Neural cell (in vitro differentiated cells): ENCODE results near the gene RDH11. TPM values are rescaled to one million over a fixed set of nuclear protein-coding genes. Genes with fewer than 3 reads are reported as not detected.

ENCODE experiments used
- H2AFZ ChIP-seq: fragments of 200-600, 300-800 bp; sonication (generic), shearing (Covaris generic); 2 replicates; pipeline ENCODE4 v1.6.0; 2014; ENCODE audit warnings: low read depth, mild to moderate bottlenecking, antibody characterized with exemption, low read length, moderate library complexity
- H3F3A ChIP-seq: fragments of 200-600 bp; shearing (Covaris generic); 2 replicates; pipeline ENCODE4 v1.6.1; 2016; ENCODE audit warnings: mild to moderate bottlenecking, moderate library complexity, mixed read lengths, antibody characterized with exemption, low read length; ENCODE audit not compliant: insufficient read depth, poor library complexity, severe bottlenecking
- H3K27ac ChIP-seq: fragments of 200-600, 300-800 bp; sonication (generic), shearing (Covaris generic); 2 replicates; pipeline ENCODE4 v1.5.1; 2014; ENCODE audit warnings: mild to moderate bottlenecking, low read length, moderate library complexity
- H3K27me3 ChIP-seq: fragments of 300-800, 200-600 bp; sonication (generic), shearing (Covaris generic); 2 replicates; pipeline ENCODE4 v1.6.0; 2014; ENCODE audit warnings: mild to moderate bottlenecking, low read depth, low read length, moderate library complexity; ENCODE audit not compliant: insufficient read depth
- H3K36me3 ChIP-seq: fragments of 300-800, 200-600 bp; sonication (generic), shearing (Covaris generic); 2 replicates; pipeline ENCODE4 v1.5.1; 2014; ENCODE audit warnings: mild to moderate bottlenecking, antibody characterized with exemption, low read length, moderate library complexity; ENCODE audit not compliant: insufficient read depth
- H3K4me2 ChIP-seq: fragments of 300-800, 200-600 bp; sonication (generic), shearing (Covaris generic); 2 replicates; pipeline ENCODE4 v1.6.0; 2014; ENCODE audit warnings: mild to moderate bottlenecking, low read length
- H3K4me3 ChIP-seq: fragments of 300-800, 200-600 bp; sonication (generic), shearing (Covaris generic); 2 replicates; pipeline ENCODE4 v1.5.1; 2014; ENCODE audit warnings: mild to moderate bottlenecking, low read length, moderate library complexity
- H3K79me2 ChIP-seq: fragments of 200-600 bp; shearing (Covaris generic); replicated peaks from 2 replicates; pipeline ENCODE4 v1.6.0; 2014; ENCODE audit warnings: mild to moderate bottlenecking, low read length, moderate library complexity; ENCODE audit not compliant: insufficient read depth
- H3K9ac ChIP-seq: fragments of 300-800, 200-600 bp; sonication (generic), shearing (Covaris generic); 2 replicates; pipeline ENCODE4 v1.6.1; 2016; ENCODE audit warnings: mild to moderate bottlenecking, low read length, mixed read lengths
- H3K9me2 ChIP-seq: fragments of 200-600 bp; shearing (Covaris generic); 2 replicates; pipeline ENCODE4 v1.6.1; 2016; ENCODE audit warnings: mild to moderate bottlenecking, low read length, mixed read lengths; ENCODE audit not compliant: insufficient read depth
- H3K9me3 ChIP-seq: fragments of 200-600, 300-800 bp; sonication (generic), shearing (Covaris generic); 2 replicates; pipeline ENCODE4 v1.6.1; 2016; ENCODE audit warnings: mild to moderate bottlenecking, mixed run types, low read length, moderate library complexity, mixed read lengths
- H4K20me1 ChIP-seq: fragments of 200-600 bp; shearing (Covaris generic); 2 replicates; pipeline ENCODE4 v1.6.1; 2016; ENCODE audit warnings: mild to moderate bottlenecking, mixed run types; ENCODE audit not compliant: insufficient read depth
- EP300 ChIP-seq: fragments of 450-650 bp; conservative IDR thresholded peaks from 2 replicates; pipeline ENCODE4 v1.6.1; 2014; ENCODE audit warnings: antibody characterized with exemption, mild to moderate bottlenecking, moderate library complexity; ENCODE audit not compliant: poor library complexity, severe bottlenecking
- EZH2 ChIP-seq: fragments of 200-600, 300-800 bp; shearing (Covaris generic), sonication (generic); IDR thresholded peaks from 2 replicates; pipeline ENCODE4 v1.6.1; 2014; ENCODE audit warnings: antibody characterized with exemption, low read length, borderline replicate concordance, mild to moderate bottlenecking; ENCODE audit not compliant: insufficient read depth, poor library complexity, severe bottlenecking
- MXI1 ChIP-seq: fragments of 450-650 bp; conservative IDR thresholded peaks from 2 replicates; pipeline ENCODE4 v1.6.1; 2014; ENCODE audit warnings: antibody characterized with exemption, mild to moderate bottlenecking; ENCODE audit not compliant: poor library complexity, severe bottlenecking
- POLR2AphosphoS5 ChIP-seq: IDR thresholded peaks from 2 replicates; pipeline ENCODE4 v1.6.1; 2012
- RAD21 ChIP-seq: fragments of 450-650 bp; conservative IDR thresholded peaks from 2 replicates; pipeline ENCODE4 v1.6.1; 2014; ENCODE audit warnings: antibody characterized with exemption, mild to moderate bottlenecking, moderate library complexity
- SMC3 ChIP-seq: fragments of 450-650 bp; conservative IDR thresholded peaks from 2 replicates; pipeline ENCODE4 v1.6.1; 2014; ENCODE audit warnings: antibody characterized with exemption, mild to moderate bottlenecking, moderate library complexity; ENCODE audit not compliant: poor library complexity
- TAF1 ChIP-seq: IDR thresholded peaks from 2 replicates; pipeline ENCODE4 v1.6.1; 2012; ENCODE audit warnings: low read depth
- polyA plus RNA-seq: library from polyadenylated mRNA; depleted of rRNA; stranded (reverse); fragments of >200 nt; gene quantifications from 2 replicates; pipeline ENCODE4 v1.2.3, GENCODE V29; 2014
- TF ChIP-seq, protein P1 (sequence below): IDR thresholded peaks from 2 replicates; pipeline ENCODE4 v1.6.1; 2012; ENCODE audit warnings: borderline replicate concordance
- TF ChIP-seq, protein P2 (sequence below): fragments of 450-650 bp; IDR thresholded peaks from 2 replicates; pipeline ENCODE4 v1.5.1; 2014; ENCODE audit warnings: antibody characterized with exemption, mild to moderate bottlenecking, moderate library complexity; ENCODE audit not compliant: poor library complexity, severe bottlenecking

Gene RDH11
- polyA plus RNA-seq, 1 donor from 2014 or later = 190 TPM

DNA sequence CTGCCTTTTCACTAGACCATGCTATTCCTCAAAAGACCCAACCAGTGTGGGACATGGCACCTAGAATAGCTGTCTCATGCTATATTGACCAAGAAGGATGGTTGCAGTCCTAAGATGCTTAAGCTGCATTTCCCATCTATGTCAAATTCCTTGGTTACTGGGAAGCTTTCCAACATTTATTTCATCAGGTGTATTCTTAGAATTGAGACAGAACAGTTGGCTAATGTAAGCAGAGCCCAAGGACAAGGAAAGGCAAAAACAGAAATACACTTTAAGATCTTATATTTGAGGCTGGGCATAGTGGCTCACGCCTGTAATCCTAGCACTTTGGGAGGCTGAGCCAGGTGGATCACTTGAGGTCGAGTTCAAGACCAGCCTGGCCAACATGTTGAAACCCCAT lies 51.1 kb downstream of the RDH11 start:
- Histone ChIP-seq H4K20me1 (no peaks in the 10 kb centered on the region), H3K4me3 (no peak overlapping the region), H3K9me3 (no peaks in the 10 kb centered on the region), H3K9ac (no peak overlapping the region), H2AFZ (no peak overlapping the region), H3K79me2 (no peaks in the 10 kb centered on the region), H3K27ac (no peak overlapping the region), H3K36me3 (peaks cover 12% of the 10 kb centered on the region), H3K4me2 (no peak overlapping the region), H3K9me2 (no peaks in the 10 kb centered on the region), H3K27me3 (no peaks in the 10 kb centered on the region), H3F3A (no peaks in the 10 kb centered on the region)
- TF ChIP-seq SMC3 (no peak), MXI1 (no peak)

DNA sequence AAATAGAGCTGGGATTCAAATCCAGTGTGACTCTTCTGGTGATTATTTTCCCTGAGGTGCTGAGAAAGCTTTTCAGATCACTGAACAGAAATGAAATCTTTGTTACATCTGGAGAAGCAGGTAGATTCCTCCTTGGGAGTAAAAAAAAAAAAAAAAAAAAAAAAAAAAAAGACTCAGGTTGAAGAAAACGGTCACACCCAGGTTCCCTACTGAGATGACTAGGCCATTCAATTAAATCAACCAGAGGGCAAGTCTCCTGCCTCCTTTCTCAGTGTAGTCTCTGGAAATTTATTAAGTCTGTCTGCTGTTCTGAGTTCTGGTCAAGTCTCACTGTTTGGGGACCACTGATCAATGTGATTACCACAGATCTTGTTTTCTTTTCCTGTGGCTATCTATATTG lies 51.9 kb downstream of the RDH11 start:
- H3K36me3 ChIP-seq = peaks cover 12% of the 10 kb centered on the region
- H3K4me3 ChIP-seq = no peak overlapping the region
- no peaks in the 10 kb centered on the region for H3F3A ChIP-seq
- H3K9me2 ChIP-seq = no peaks in the 10 kb centered on the region
- TF ChIP-seq TAF1 (no peak), EP300 (no peak), POLR2AphosphoS5 (no peak), MXI1 (no peak), EZH2 (no peak), RAD21 (no peak), SMC3 (no peak)
- TF ChIP-seq, protein P1, sequence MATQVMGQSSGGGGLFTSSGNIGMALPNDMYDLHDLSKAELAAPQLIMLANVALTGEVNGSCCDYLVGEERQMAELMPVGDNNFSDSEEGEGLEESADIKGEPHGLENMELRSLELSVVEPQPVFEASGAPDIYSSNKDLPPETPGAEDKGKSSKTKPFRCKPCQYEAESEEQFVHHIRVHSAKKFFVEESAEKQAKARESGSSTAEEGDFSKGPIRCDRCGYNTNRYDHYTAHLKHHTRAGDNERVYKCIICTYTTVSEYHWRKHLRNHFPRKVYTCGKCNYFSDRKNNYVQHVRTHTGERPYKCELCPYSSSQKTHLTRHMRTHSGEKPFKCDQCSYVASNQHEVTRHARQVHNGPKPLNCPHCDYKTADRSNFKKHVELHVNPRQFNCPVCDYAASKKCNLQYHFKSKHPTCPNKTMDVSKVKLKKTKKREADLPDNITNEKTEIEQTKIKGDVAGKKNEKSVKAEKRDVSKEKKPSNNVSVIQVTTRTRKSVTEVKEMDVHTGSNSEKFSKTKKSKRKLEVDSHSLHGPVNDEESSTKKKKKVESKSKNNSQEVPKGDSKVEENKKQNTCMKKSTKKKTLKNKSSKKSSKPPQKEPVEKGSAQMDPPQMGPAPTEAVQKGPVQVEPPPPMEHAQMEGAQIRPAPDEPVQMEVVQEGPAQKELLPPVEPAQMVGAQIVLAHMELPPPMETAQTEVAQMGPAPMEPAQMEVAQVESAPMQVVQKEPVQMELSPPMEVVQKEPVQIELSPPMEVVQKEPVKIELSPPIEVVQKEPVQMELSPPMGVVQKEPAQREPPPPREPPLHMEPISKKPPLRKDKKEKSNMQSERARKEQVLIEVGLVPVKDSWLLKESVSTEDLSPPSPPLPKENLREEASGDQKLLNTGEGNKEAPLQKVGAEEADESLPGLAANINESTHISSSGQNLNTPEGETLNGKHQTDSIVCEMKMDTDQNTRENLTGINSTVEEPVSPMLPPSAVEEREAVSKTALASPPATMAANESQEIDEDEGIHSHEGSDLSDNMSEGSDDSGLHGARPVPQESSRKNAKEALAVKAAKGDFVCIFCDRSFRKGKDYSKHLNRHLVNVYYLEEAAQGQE = no peak
- TF ChIP-seq, protein P2, sequence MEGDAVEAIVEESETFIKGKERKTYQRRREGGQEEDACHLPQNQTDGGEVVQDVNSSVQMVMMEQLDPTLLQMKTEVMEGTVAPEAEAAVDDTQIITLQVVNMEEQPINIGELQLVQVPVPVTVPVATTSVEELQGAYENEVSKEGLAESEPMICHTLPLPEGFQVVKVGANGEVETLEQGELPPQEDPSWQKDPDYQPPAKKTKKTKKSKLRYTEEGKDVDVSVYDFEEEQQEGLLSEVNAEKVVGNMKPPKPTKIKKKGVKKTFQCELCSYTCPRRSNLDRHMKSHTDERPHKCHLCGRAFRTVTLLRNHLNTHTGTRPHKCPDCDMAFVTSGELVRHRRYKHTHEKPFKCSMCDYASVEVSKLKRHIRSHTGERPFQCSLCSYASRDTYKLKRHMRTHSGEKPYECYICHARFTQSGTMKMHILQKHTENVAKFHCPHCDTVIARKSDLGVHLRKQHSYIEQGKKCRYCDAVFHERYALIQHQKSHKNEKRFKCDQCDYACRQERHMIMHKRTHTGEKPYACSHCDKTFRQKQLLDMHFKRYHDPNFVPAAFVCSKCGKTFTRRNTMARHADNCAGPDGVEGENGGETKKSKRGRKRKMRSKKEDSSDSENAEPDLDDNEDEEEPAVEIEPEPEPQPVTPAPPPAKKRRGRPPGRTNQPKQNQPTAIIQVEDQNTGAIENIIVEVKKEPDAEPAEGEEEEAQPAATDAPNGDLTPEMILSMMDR = no peak
- H2AFZ ChIP-seq = no peak overlapping the region
- H3K27me3 ChIP-seq = no peaks in the 10 kb centered on the region
- H3K9me3 ChIP-seq = no peaks in the 10 kb centered on the region
- H3K27ac ChIP-seq = no peak overlapping the region
- no peaks in the 10 kb centered on the region for H3K79me2 ChIP-seq
- no peak overlapping the region for H3K4me2 ChIP-seq
- H3K9ac ChIP-seq = no peak overlapping the region
- H4K20me1 ChIP-seq = no peaks in the 10 kb centered on the region
